ENCODE measurements around the gene RRP12. TPM values are rescaled to one million over a fixed set of nuclear protein-coding genes. Genes with fewer than 3 reads are reported as not detected.

Gene RRP12
- total RNA-seq, 4 donors from 2014 or later: 14.8 to 27.6 (median 25.0) TPM

GRCh38 chr10:97325754-97326153, 75.4 kb downstream of the RRP12 start:
- intact Hi-C loops (cut with DNase I; ENCODE audit: low total_unique reads): no loop called here
- no peaks in the 10 kb centered on the region for H3K27me3 ChIP-seq
- no peaks in the 10 kb centered on the region for H3K9me3 ChIP-seq
- H3K27ac ChIP-seq: no peak overlapping the region
- TF ChIP-seq POLR2A (IDR thresholded peaks at IDR 0.05) (no peak), CTCF (IDR thresholded peaks at IDR 0.05) (no peak)
- H3K4me1 ChIP-seq: peaks cover 0 to 6% of the 10 kb centered on the region in 2 donors
- H3K36me3 ChIP-seq: no peaks in the 10 kb centered on the region
- no peak for DNase-seq
- H3K4me3 ChIP-seq: no peak overlapping the region

GRCh38 chr10:97323501-97323900, 77.6 kb downstream of the RRP12 start:
- H3K4me1 ChIP-seq: peaks cover 0 to 11% of the 10 kb centered on the region in 2 donors
- no peaks in the 10 kb centered on the region for H3K36me3 ChIP-seq
- intact Hi-C loops (cut with DNase I; ENCODE audit: low total_unique reads): no loop called here
- no peaks in the 10 kb centered on the region for H3K27me3 ChIP-seq
- no peaks in the 10 kb centered on the region for H3K9me3 ChIP-seq
- no peak overlapping the region for H3K27ac ChIP-seq
- H3K4me3 ChIP-seq: no peak overlapping the region
- DNase-seq: no peak
- no peak for TF ChIP-seq CTCF (IDR thresholded peaks at IDR 0.05)
- no peak for TF ChIP-seq POLR2A (IDR thresholded peaks at IDR 0.05)

GRCh38 chr10:97321804-97322190, 79.3 kb downstream of the RRP12 start:
- Histone ChIP-seq H3K27ac (no peak overlapping the region), H3K27me3 (no peaks in the 10 kb centered on the region), H3K9me3 (no peaks in the 10 kb centered on the region), H3K4me1 (peaks cover 0 to 11% of the 10 kb centered on the region in 2 donors), H3K4me3 (no peak overlapping the region), H3K36me3 (no peaks in the 10 kb centered on the region)
- DNase-seq: no peak
- TF ChIP-seq CTCF (IDR thresholded peaks at IDR 0.05) (no peak), POLR2A (IDR thresholded peaks at IDR 0.05) (no peak)
- intact Hi-C loops (cut with DNase I; ENCODE audit: low total_unique reads): no loop called here

- Histone ChIP-seq H3K4me3 (peak overlapping the region; percentile 6 to 75), H3K4me1 (peaks cover 0 to 11% of the 10 kb centered on the region in 2 donors), H3K27ac (no peak overlapping the region), H3K27me3 (no peaks in the 10 kb centered on the region), H3K9me3 (no peaks in the 10 kb centered on the region), H3K36me3 (no peaks in the 10 kb centered on the region)
- no peak for DNase-seq
- intact Hi-C loops (cut with DNase I; ENCODE audit: low total_unique reads): no loop called here
- no peak for TF ChIP-seq CTCF (IDR thresholded peaks at IDR 0.05)
- no peak for TF ChIP-seq POLR2A (IDR thresholded peaks at IDR 0.05)
Observed at GRCh38 chr10:97321032-97321803, 79.9 kb downstream of the RRP12 start.

GRCh38 chr10:97320480-97321031, 80.6 kb downstream of the RRP12 start:
- no peak for TF ChIP-seq POLR2A (IDR thresholded peaks at IDR 0.05)
- no peak for TF ChIP-seq CTCF (IDR thresholded peaks at IDR 0.05)
- Histone ChIP-seq H3K27ac (peak overlapping the region; percentile 97 to 99), H3K36me3 (no peaks in the 10 kb centered on the region), H3K4me1 (peaks cover 0 to 11% of the 10 kb centered on the region in 2 donors), H3K4me3 (peak overlapping the region; percentile 75 to 99), H3K9me3 (no peaks in the 10 kb centered on the region), H3K27me3 (no peaks in the 10 kb centered on the region)
- DNase-seq: no peak
- intact Hi-C loops (cut with DNase I; ENCODE audit: low total_unique reads): no loop called here

All from uterus (tissue), 4 donors.